ENCODE measurements around the gene SOS1.

GRCh38 chr2:39139511-39140237 is 18.8 kb upstream of the SOS1 start:
- TF ChIP-seq CTCF (IDR thresholded peaks at IDR 0.05) (no peak), POLR2A (IDR thresholded peaks at IDR 0.05) (no peak), EP300 (IDR thresholded peaks at IDR 0.05) (no peak)

All from ovary (tissue), 3 donors.